ENCODE measurements around the gene GPER1.
"Not testable (repeated sequence)": the region's sequence is repeated elsewhere in the genome, so short reads cannot be mapped to it uniquely, and the experiment has no call there.

GPER1 gene

DNA sequence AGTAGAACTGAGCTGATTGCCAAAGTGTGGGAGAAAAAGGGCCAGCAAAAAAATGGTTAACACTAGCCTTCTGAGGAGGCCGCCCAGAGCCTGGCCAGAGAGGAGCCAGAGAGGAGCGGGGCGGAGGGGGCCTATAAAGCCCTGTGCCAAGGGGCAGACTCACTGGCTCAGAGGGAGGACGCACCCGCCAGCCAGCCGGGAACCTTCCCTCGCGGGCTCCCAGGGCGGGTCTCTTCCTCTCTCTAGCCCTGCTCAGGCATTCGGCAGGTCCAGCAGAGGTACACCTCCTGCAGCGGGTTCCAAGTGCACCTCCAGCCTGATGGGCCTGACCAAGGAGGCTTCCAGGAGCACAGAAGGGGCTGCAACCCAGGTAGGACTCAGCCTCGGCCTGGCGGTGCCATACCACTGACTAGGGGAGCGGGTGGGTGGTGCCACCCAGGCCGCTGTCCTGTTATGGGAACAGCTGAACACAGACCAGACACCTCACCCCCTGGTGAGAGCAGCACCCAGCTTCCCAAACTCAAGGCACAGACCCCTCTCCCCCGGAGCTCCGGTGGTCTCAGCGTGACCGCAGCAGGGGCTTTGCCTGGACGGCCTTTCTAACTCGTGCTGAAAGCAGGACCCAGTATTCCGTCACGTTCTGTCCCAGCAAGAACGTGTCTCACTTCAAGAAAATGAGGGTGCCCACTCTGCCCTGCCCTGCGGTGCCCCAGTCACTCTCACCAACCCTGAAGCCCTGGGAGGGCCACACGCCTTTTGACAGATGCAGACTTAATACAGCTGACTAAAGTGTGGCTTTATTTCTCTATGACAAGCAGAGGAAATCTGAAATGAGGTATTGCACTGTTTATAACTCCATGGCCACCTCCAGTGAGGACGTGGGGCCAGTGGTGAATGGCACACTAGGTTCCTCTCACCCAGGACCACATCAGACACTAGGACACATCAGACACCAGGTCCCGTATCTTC lies at the start of gene GPER1:
Gene GPER1 (plus strand): TSS at position 162 of the 969 bp plus-strand sequence. CDS start 3,616 bp downstream, outside the sequence.
- peak in 31 of 56 donors; percentile 6 to 67 (median 32) for DNase-seq

DNA sequence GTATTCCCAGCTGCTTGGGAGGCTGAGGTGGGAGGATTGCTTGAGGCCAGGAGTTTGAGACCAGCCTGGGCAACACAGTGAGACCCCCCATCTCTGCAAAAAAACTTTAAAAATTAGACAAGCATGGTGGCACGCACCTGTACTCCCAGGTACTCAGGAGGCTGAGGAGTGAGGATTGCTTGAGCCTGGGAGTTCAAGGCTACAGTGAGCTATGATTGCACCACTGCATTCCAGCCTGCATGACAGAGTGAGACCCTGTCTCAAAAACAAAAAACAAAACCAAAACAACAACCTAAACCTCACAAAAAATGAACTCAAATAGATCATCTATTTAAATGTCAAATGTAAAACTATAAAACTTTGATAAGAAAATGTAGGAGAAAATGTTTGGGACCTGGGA lies 47.7 kb upstream of the GPER1 start:
- not testable (repeated sequence) for DNase-seq

DNA sequence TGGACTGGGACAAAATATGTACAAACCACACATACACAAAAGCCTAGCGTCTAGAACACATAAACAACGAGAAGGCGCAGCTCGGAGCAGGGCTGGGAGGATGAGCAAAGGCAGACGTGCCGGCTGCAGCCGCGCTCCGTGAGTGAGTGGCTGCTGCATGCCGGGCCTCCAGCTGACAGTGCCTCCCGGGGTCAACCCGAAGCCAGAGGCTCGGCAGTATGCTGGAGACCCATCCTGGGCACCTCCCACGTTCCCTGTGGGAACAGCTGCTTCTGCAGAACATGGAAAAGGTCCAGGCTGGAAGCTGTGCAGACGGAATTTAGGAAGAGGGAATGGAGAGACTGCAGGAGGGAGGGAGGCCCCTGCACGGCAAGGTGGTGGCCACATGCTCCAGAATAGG lies 47.1 kb upstream of the GPER1 start:
- DNase-seq: peak in 10 of 56 donors; percentile 4 to 45 (median 33)

GRCh38 chr7:1041551-1042491 lies 46.1 kb upstream of the GPER1 start:
- no peak for DNase-seq

DNA sequence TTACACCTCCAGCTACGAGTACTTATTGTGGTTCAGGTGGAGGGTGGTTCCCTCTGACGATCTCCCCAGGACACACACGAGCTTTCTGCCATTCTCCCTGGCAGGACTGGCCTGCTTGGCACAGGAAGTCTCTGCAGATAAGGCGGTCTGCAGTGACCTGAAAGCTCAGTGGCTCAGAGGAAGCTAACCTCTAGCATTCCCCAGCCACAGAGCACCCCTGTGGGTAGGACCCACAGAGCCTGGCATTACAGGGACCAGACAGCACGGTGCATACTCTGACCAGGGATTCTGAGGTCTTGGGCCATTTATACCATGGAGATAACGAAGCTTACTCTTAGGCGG lies 45.5 kb upstream of the GPER1 start:
- DNase-seq: no peak

DNA sequence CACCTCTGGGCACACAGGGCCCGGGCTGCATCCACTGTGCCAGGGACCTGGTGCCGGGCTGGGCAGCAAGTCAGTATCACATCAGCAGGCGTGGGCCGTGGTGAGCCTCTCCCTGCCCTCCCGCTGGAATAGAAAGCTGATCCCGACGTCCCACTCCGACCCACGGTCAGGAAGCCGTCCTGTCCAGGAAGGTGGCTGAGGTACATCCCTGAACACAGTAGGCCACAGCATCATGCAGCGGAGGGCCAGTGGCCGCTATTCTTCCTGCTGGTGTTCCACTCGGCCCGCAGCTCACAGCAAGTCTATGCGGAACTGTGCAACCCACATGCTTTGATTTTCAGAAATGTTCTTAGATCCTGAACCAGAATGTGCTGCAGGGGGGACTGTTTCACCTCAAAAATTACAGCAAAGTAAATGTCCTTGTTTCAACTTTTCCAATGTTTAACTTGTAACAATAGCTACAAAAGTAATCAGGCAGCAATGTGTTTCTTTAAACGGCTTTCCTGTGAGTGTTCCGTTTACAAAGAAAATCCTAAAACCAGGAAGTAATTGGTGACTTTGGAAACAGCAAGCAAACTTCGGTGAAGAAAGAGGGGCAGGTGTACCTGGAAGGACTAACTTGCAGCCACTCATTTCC lies 44.2 kb upstream of the GPER1 start:
- peak in 1 of 56 donors; percentile 10 for DNase-seq

DNA sequence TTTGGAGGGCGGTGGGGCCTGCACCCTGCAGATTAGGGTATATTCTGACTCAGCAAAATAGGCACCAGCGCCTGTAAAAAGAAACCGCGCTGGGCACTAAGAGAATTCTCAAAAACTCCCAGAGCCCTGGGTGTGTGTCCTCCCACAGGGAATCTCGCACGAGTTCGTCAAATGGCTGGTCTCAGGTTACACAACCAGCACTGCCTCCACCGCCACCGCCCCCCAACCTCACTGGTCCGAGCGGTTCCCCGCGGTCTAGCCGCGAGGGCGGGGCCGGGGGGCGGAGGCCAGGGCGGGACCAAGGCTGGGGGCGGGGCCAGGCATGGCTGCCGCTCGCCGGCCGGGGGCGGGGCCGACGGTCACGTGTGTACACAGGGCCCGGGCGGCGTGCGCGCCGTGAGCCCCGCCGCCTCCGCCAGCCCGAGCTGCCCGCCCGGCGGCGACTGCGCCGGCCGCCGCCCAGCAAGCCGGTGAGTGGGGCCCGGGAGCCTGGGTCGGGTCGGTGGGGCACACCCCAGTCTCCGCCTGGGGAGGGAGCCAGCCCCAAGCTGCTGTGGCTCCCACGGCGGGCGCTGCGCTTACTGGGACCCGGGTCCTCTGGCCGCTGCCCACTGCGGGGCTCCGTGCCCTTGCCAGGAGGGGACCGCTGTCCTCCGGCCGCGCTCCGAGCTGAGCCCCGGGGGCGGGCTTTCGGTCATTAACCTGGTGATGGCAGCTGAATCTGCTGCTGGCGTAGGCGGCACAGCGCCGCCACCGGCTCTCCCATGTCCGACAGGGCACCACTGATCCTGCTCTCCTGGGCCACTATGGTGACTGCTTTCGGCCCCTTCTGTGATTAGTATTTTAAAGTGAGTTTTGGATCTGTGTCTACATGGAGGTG lies 43.5 kb upstream of the GPER1 start, which contains the start of gene GPR146:
Gene GPR146 (plus strand): TSS at position 358 of the 880 bp plus-strand sequence. CDS start 12,970 bp downstream, outside the sequence.
- peak; percentile 40 to 94 (median 84) for DNase-seq

- DNase-seq: no peak
Observed at GRCh38 chr7:1045069-1046063, 42.5 kb upstream of the GPER1 start.

DNA sequence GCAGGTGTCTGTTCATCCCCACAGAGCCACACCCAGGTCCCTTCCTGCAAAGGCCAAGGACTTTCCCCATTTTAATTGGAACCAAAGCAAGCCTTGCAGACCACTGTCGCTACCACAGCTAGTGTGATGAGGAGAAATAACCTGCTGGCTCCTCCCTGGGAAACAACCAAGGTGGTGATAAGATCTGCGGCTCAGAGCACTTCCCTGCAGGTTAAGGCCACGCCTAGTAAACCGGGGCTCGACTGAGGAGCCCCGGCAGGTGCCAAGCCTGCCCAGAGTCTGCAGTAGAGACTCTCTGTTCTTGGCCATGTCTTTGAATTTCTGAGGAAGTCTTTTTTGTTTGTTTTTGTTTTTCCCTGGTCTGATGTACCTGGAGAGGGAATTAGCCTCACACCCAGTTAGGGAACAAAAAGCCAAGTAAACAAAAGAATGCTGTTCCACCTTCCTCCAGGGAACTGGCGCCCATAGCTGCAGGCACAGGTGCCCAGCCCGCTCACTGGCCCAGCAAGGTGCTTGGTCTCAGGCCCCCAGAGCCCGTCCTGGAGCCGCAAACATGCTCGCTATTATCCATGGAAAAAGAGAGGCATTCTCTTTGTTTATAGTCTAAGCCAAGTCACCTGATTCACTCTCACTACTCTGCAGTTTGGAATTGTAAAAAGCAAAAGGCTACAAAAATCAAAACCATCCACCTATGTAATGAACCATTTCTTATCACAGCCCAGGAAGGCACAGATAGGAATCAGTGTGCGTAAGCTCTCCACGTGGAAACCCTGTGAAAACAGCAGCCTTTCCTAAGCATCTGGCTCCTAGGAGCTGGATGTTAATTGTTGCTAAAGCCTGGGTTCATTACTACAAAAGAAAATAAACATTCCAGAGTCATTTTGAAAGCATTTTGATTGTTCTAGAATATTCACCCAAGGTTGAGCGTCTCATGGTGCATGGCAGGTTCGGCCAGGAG lies 40.9 kb upstream of the GPER1 start:
- DNase-seq: no peak

- no peak for DNase-seq
Observed at GRCh38 chr7:1049006-1049741, 38.7 kb upstream of the GPER1 start.

- DNase-seq: no peak
Observed at GRCh38 chr7:1049801-1050200, 38.1 kb upstream of the GPER1 start.

GRCh38 chr7:1050254-1050906 lies 37.5 kb upstream of the GPER1 start:
- DNase-seq: peak in 5 of 56 donors; percentile 26 to 45 (median 34)

GRCh38 chr7:1050956-1051690 lies 36.8 kb upstream of the GPER1 start:
- no peak for DNase-seq

DNA sequence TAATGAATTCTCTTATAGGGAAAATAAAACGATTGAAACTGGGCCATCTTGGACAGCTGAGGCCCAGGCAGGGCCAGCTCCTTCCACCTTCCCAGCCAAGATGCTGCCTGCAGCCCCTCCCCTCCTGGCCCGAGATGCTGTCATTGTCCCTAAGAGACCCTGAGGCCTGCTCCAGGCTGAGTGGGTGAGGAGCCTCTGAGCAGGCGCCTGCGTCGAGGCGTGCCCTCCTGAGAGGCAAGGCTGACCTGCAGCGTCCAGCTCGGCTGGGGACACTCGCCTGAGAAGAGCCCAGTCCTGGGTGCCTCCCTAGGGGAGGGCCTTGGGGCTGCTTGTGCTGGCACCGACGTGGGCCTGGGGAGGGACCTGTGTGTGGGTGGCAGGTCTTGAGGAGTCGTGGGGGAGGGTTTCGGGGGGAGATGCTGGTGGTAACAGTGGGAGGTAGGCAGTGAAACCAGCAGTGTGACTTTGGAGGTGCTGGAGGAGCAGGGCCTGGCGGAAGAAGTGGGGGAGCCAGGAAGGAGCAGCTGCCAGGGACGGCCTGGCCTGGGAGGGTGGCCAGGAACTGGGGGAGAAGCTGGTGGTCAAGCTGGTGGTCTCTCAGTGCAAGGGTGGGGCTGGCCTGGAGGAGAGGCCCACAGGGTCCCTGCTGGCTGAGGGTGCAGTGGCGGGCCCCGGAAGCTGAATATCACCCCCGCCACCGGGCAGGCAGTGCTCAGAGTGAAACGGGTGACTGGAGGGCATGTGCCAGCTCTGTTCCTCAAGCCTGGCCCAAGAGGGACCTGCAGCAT lies 35.7 kb upstream of the GPER1 start:
- DNase-seq: peak in 6 of 56 donors; percentile 24 to 71 (median 36)

DNA sequence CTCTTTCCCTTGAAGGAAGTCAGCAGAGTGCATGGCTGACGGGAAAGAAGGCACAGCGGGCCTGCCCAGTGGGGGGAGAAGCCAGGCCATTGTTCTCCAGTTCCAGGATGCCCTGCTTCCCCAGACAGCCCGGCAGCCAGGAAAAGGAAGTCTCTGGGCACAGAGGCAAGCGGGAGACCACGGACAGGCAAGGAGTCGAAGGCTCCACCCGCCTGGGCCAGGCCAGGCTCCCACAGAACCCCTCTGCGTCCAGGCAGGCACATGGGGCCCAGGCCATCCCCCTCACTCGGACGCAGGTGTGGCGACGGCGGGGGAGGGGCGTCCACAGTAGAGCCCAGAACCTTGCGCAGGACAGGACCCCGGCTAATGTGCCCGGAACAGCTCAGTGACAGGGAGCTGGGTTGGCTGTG lies 34.9 kb upstream of the GPER1 start:
- DNase-seq: peak in 1 of 56 donors; percentile 24
